K562 (cell line): ENCODE measurements around the gene YES1. TPM values are rescaled to one million over a fixed set of nuclear protein-coding genes. Genes with fewer than 3 reads are reported as not detected.
A peak's percentile ranks its signal among the peaks of the same experiment; 100 is the strongest.

Source experiments
- ATAC-seq: fragments of 200-7000 bp; cut with Tn5 transposase; 3 replicates; pipeline ENCODE4 v1.9.1; 2020; ENCODE audit warnings: moderate library complexity
- BruUV-seq: library from RNA; stranded (reverse); fragments of 400-500 nt; replicated peaks from 2 replicates; lab custom pipeline; 2021; lab: Mats Ljungman, UMichigan
- CTCF ChIA-PET: fragments of 300-600 bp; formaldehyde crosslinking; extraction: SDS; loops from one replicate; lab custom pipeline; 2021; ENCODE audit warnings: low intra/inter-chr PET ratio; lab: Yijun Ruan, JAX
- POLR2A ChIA-PET: fragments of 300-600, 350-650 bp; sonication (Branson Sonifier 250); formaldehyde crosslinking; extraction: SDS; loops from one replicate; lab custom pipeline; 2021; ENCODE audit warnings: antibody characterized with exemption, inconsistent platforms; lab: Yijun Ruan, JAX
- DNase-seq, 4 experiments: peaks; one replicate each; pipeline versions ENCODE4 v3.0.0 to v3.0.0-alpha.2; 2011 to 2018; ENCODE audit warnings: low spot score in 3 of 4, mixed read lengths in 3 of 4; ENCODE audit errors: extremely low read depth in 1 of 4
- FAIRE-seq: peaks from 2 replicates; lab custom pipeline; 2011; peaks lifted over from hg19 to GRCh38; lab: Jason Lieb, UNC
- H2AFZ ChIP-seq: 2 replicates; pipeline ENCODE4 v1.6.0; 2011; ENCODE audit warnings: low read depth, low read length, control low read depth, inconsistent platforms
- H3K27ac ChIP-seq: fragments of 200-600 bp; 3 replicates; pipeline ENCODE4 v1.8.0; 2011; ENCODE audit warnings: low read depth, mild to moderate bottlenecking, control low read depth, inconsistent platforms, low read length, moderate library complexity, mixed read lengths; ENCODE audit errors: extremely low read depth
- H3K27me3 ChIP-seq, 2 experiments: fragments of 300-600 bp in 1 of 2; 2 replicates in 1 of 2; 3 replicates in 1 of 2; pipeline versions ENCODE4 v1.6.0 to v1.8.0; 2011; ENCODE audit warnings: inconsistent platforms in 2 of 2, low read length in 2 of 2, mild to moderate bottlenecking in 1 of 2, mixed read lengths in 1 of 2, moderate library complexity in 1 of 2; ENCODE audit not compliant: control insufficient read depth in 2 of 2, insufficient read depth in 2 of 2
- H3K36me3 ChIP-seq: fragments of 300-600 bp; 3 replicates; pipeline ENCODE4 v1.8.0; 2011; ENCODE audit warnings: mild to moderate bottlenecking, low read length, inconsistent platforms; ENCODE audit not compliant: control insufficient read depth, insufficient read depth
- H3K4me1 ChIP-seq, 2 experiments: fragments of 200-600 bp in 1 of 2; replicated peaks in 1 of 2; 2 replicates in 1 of 2; 3 replicates in 1 of 2; pipeline versions ENCODE4 v1.5.1 to v1.8.0; 2011; ENCODE audit warnings: inconsistent platforms in 2 of 2, low read length in 2 of 2, mild to moderate bottlenecking in 1 of 2, mixed read lengths in 1 of 2, moderate library complexity in 1 of 2; ENCODE audit not compliant: control insufficient read depth in 2 of 2, insufficient read depth in 2 of 2
- H3K4me2 ChIP-seq: 2 replicates; pipeline ENCODE4 v1.6.1; 2011; ENCODE audit warnings: low read length, control low read depth, inconsistent platforms, mixed read lengths; ENCODE audit not compliant: insufficient read depth
- H3K4me3 ChIP-seq: fragments of 200-600 bp; sonication (generic), shearing (Covaris generic); 2 replicates; pipeline ENCODE4 v1.5.1; 2016; ENCODE audit warnings: control low read depth, inconsistent platforms
- H3K79me2 ChIP-seq: fragments of 200-600 bp; 3 replicates; pipeline ENCODE4 v1.8.0; 2011; ENCODE audit warnings: low read length, inconsistent platforms; ENCODE audit not compliant: control insufficient read depth, insufficient read depth
- H3K9ac ChIP-seq, 2 experiments: 2 replicates each; pipeline versions ENCODE4 v1.6.0 to v1.6.1; 2011; ENCODE audit warnings: low read depth in 2 of 2, low read length in 2 of 2, control low read depth in 1 of 2, inconsistent platforms in 1 of 2, mild to moderate bottlenecking in 1 of 2, mixed read lengths in 1 of 2; ENCODE audit not compliant: insufficient read depth in 1 of 2
- H3K9me1 ChIP-seq: one replicate; pipeline ENCODE4 v1.6.0; 2011; ENCODE audit warnings: inconsistent platforms, mild to moderate bottlenecking, low read length, moderate library complexity; ENCODE audit not compliant: control insufficient read depth, insufficient read depth
- H3K9me3 ChIP-seq: replicated peaks from 2 replicates; pipeline ENCODE4 v1.5.1; 2011; ENCODE audit warnings: low read depth, low read length, inconsistent platforms; ENCODE audit not compliant: control insufficient read depth, insufficient read depth
- H4K20me1 ChIP-seq: replicated peaks from 2 replicates; pipeline ENCODE4 v1.6.1; 2011; ENCODE audit warnings: low read length, inconsistent platforms, mixed read lengths; ENCODE audit not compliant: control insufficient read depth, insufficient read depth
- FOXA3 ChIP-seq, 2 experiments: fragments of 450-650 bp in 1 of 2; sonication (generic) in 1 of 2; formaldehyde crosslinking; IDR thresholded peaks in 1 of 2; conservative IDR thresholded peaks in 1 of 2; 2 replicates each; pipeline versions ENCODE4 v1.4.0 to v1.8.0; 2020 to 2022; ENCODE audit warnings: mild to moderate bottlenecking in 2 of 2, missing genetic modification reagents in 1 of 2
- FOXJ2 ChIP-seq: fragments of 200-800 bp; sonication (Bioruptor generic); IDR thresholded peaks from 2 replicates; pipeline ENCODE4 v1.6.1; 2016; ENCODE audit warnings: missing genetic modification characterization, missing compliant biosample characterization
- MEIS2 ChIP-seq: fragments of 450-650 bp; IDR thresholded peaks from 2 replicates; pipeline ENCODE4 v1.6.1; 2014; ENCODE audit warnings: mild to moderate bottlenecking; ENCODE audit not compliant: partially characterized antibody
- TCF7L2 ChIP-seq: fragments of 150-350 bp; IDR thresholded peaks from 2 replicates; pipeline ENCODE4 v1.6.1; 2016; ENCODE audit warnings: low read depth, mild to moderate bottlenecking, low read length, moderate library complexity
- WGBS: fragments of 100-300 bp; shearing (Covaris generic); methylation state at CpG from one replicate; pipeline ENCODE4 v1.1.6; 2016; ENCODE audit warnings: low coverage, mixed read lengths; ENCODE audit not compliant: insufficient coverage; ENCODE audit errors: missing lambda C conversion rate; 5-methylcytosine and 5-hydroxymethylcytosine counted together
- in situ Hi-C: fragments of 300-500 bp; cut with MboI; formaldehyde crosslinking; loops from 4 replicates; pipeline ENCODE4 v1.15.0; 2018; ENCODE audit warnings: inconsistent platforms, mixed read lengths
- intact Hi-C: fragments of 100-400 bp; cut with micrococcal nuclease; formaldehyde crosslinking; loops from 2 replicates; pipeline ENCODE4 v1.14.2; 2022
- polyA plus RNA-seq, 8 experiments: library from polyadenylated mRNA; depleted of rRNA in 4 of 8; stranded (reverse) in 5 of 8; unstranded in 3 of 8; fragments of >200 nt; fragmentation: Nextera tagmentation in 2 of 8; fragmentation: Illumina TruSeq in 1 of 8; extraction: Ambion mirVana in 2 of 8; extraction: Trizol in 1 of 8; gene quantifications; 2 replicates each; pipeline versions ENCODE4 v1.2.1 to v1.2.3, GENCODE V29; 2011 to 2014; ENCODE audit warnings: inconsistent platforms in 1 of 8, missing spikeins in 1 of 8
- total RNA-seq, 7 experiments: library from RNA; depleted of rRNA in 6 of 7; stranded (reverse); fragments of >200 nt in 6 of 7; fragmentation: Illumina TruSeq in 2 of 7; extraction: Trizol in 2 of 7; gene quantifications; 2 replicates each; pipeline versions ENCODE4 v1.2.1 to v1.2.3, GENCODE V29; 2011 to 2021; ENCODE audit warnings: low replicate concordance in 1 of 7
- TF ChIP-seq, protein P1 (sequence below), 2 experiments: IDR thresholded peaks in 1 of 2; conservative IDR thresholded peaks in 1 of 2; 2 replicates each; pipeline ENCODE4 v1.6.1; 2016; ENCODE audit warnings: low read depth in 2 of 2, mild to moderate bottlenecking in 1 of 2, missing compliant biosample characterization in 1 of 2, missing genetic modification characterization in 1 of 2, moderate library complexity in 1 of 2

YES1 gene
- total and polyA plus RNA-seq, 9 of the 15 experiments (the other 6 are each of a cell fraction or from before 2014, with no cell fraction given) = 37.2 to 115 (median 77.7) TPM

DNA sequence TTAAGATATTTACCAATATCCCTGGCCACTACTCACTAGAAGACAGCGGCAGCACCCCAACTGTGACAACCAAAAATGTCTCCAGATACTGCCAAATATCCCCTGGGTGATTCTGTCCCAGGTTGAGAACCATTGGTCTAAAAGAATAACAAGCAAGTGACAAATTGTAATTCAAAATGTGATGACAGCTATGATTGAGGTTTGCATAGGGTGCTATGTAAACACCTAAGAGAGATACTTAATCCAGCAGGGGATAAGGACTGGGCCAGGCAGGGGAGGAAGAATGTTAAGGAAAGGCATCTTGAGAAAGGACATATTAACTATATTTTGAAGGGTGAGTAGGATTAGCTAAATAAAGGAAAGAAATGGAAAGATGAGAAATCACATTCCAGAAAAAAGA is 61.6 kb downstream of the YES1 start:
- Histone ChIP-seq H3K27ac (no peak overlapping the region), H3K79me2 (peaks cover 29% of the 10 kb centered on the region), H3K4me3 (no peak overlapping the region)
- 100% methylated on average over 1 of the region's 1 CpG for WGBS
- no TSS peak for BruUV-seq
- ChIA-PET POLR2A (no interaction called here), CTCF (no interaction called here)
- in situ Hi-C loops = no loop called here
- TF ChIP-seq, protein P1, sequence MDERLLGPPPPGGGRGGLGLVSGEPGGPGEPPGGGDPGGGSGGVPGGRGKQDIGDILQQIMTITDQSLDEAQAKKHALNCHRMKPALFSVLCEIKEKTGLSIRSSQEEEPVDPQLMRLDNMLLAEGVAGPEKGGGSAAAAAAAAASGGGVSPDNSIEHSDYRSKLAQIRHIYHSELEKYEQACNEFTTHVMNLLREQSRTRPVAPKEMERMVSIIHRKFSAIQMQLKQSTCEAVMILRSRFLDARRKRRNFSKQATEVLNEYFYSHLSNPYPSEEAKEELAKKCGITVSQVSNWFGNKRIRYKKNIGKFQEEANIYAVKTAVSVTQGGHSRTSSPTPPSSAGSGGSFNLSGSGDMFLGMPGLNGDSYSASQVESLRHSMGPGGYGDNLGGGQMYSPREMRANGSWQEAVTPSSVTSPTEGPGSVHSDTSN (CRISPR knock-in tag; IDR thresholded peaks at IDR 0.05; ENCODE audit: low read depth) = no peak
- TF ChIP-seq, protein P1 (tag; conservative IDR thresholded peaks at IDR 0.05; ENCODE audit: low read depth) = peak; percentile 90
- TF ChIP-seq MEIS2 (peak; percentile 89), FOXA3 (CRISPR knock-in tag; conservative IDR thresholded peaks at IDR 0.05 in 1 of 2, IDR thresholded peaks at IDR 0.05 in 1 of 2) (peak in 1 of 2 experiments; percentile 95; a peak in 2 of 4 replicates), FOXJ2 (tag) (0 out of 2 replicates have a peak, but pooled peaks have one; percentile 17), TCF7L2 (no peak)
- TF ChIP-seq, all 486 proteins: peak for 4
- ATAC-seq = 0 out of 3 replicates have a peak, but pooled peaks have one; percentile 24
- H3K9me3 ChIP-seq = no peaks in the 10 kb centered on the region
- DNase-seq = no peak
- no peak for FAIRE-seq
- H3K36me3 ChIP-seq = peaks cover 97% of the 10 kb centered on the region
- no peaks in the 10 kb centered on the region for H3K27me3 ChIP-seq
- H3K4me2 ChIP-seq = no peak overlapping the region
- H2AFZ ChIP-seq = no peak overlapping the region
- no peak overlapping the region for H3K9ac ChIP-seq
- intact Hi-C loops = no loop called here
- peaks cover 7% of the 10 kb centered on the region; the same call in 1 of the 2 replicates for H4K20me1 ChIP-seq
- no peaks in the 10 kb centered on the region for H3K9me1 ChIP-seq
- no peaks in the 10 kb centered on the region for H3K4me1 ChIP-seq
